WTC11 (cell line): ENCODE results near the gene MX2. TPM values are rescaled to one million over a fixed set of nuclear protein-coding genes. Genes with fewer than 3 reads are reported as not detected.

ENCODE experiments used
- ATAC-seq: fragments of 200-7000 bp; cut with Tn5 transposase; 2 replicates; pipeline ENCODE4 v1.10.0; 2021; ENCODE audit warnings: mild to moderate bottlenecking, moderate library complexity
- CTCF ChIA-PET: fragments of 300-600 bp; sonication (Branson Sonifier 250); formaldehyde crosslinking; loops from one replicate; lab custom pipeline; 2021; ENCODE audit warnings: antibody characterized with exemption; lab: Charles Lee
- POLR2A ChIA-PET: fragments of 350-600 bp; sonication (Branson Sonifier 250); formaldehyde crosslinking; loops from one replicate; lab custom pipeline; 2021; ENCODE audit warnings: antibody characterized with exemption; lab: Charles Lee
- DNase-seq: peaks from one replicate; pipeline ENCODE4 v3.0.0; 2021; ENCODE audit warnings: low spot score
- H3K27ac Mint-ChIP-seq: 2 replicates; pipeline ENCODE4 v1.8.0; 2021; ENCODE audit warnings: mixed read lengths
- H3K27me3 Mint-ChIP-seq: 2 replicates; pipeline ENCODE4 v1.8.0; 2021; ENCODE audit warnings: low read depth, mild to moderate bottlenecking, moderate library complexity, mixed read lengths
- H3K36me3 Mint-ChIP-seq: 2 replicates; pipeline ENCODE4 v1.8.0; 2021; ENCODE audit warnings: mixed read lengths
- H3K4me1 Mint-ChIP-seq: 2 replicates; pipeline ENCODE4 v1.8.0; 2022; ENCODE audit warnings: mixed read lengths
- H3K4me3 Mint-ChIP-seq: 2 replicates; pipeline ENCODE4 v1.8.0; 2021; ENCODE audit warnings: mild to moderate bottlenecking, moderate library complexity, mixed read lengths
- H3K9me3 Mint-ChIP-seq: 2 replicates; pipeline ENCODE4 v1.8.0; 2021; ENCODE audit warnings: mixed read lengths
- ATF1 ChIP-seq: sonication (generic); formaldehyde crosslinking; IDR thresholded peaks from 2 replicates; pipeline ENCODE4 v1.8.1; 2023; ENCODE audit warnings: mild to moderate bottlenecking, moderate library complexity, missing genetic modification reagents
- E2F5 ChIP-seq: sonication (generic); formaldehyde crosslinking; IDR thresholded peaks from 2 replicates; pipeline ENCODE4 v1.8.1; 2022; ENCODE audit warnings: mild to moderate bottlenecking, moderate library complexity, missing genetic modification reagents
- EMX1 ChIP-seq: fragments of 250-450 bp; sonication (Bioruptor Pico); IDR thresholded peaks from 2 replicates; pipeline ENCODE4 v1.8.0; 2021; ENCODE audit warnings: mild to moderate bottlenecking
- ESRRA ChIP-seq: sonication (generic); formaldehyde crosslinking; IDR thresholded peaks from 2 replicates; pipeline ENCODE4 v1.8.1; 2022; ENCODE audit warnings: mild to moderate bottlenecking, missing genetic modification reagents, borderline replicate concordance
- ETV6 ChIP-seq: sonication (generic); formaldehyde crosslinking; IDR thresholded peaks from 2 replicates; pipeline ENCODE4 v1.8.1; 2022; ENCODE audit warnings: mild to moderate bottlenecking, missing genetic modification reagents
- GTF2I ChIP-seq: fragments of 250-450 bp; sonication (Bioruptor Pico); conservative IDR thresholded peaks from 2 replicates; pipeline ENCODE4 v1.4.0; 2021; ENCODE audit warnings: mild to moderate bottlenecking
- HMGA2 ChIP-seq: fragments of 250-450 bp; sonication (Bioruptor Pico); IDR thresholded peaks from 2 replicates; pipeline ENCODE4 v1.4.0; 2021; ENCODE audit warnings: mild to moderate bottlenecking, moderate library complexity
- JUN ChIP-seq: sonication (generic); formaldehyde crosslinking; IDR thresholded peaks from 2 replicates; pipeline ENCODE4 v1.8.0; 2023; ENCODE audit warnings: mild to moderate bottlenecking, missing genetic modification reagents
- MYBL2 ChIP-seq: sonication (generic); formaldehyde crosslinking; IDR thresholded peaks from 2 replicates; pipeline ENCODE4 v1.8.1; 2023; ENCODE audit warnings: mild to moderate bottlenecking, moderate library complexity, missing genetic modification reagents
- NFATC4 ChIP-seq: fragments of 250-450 bp; sonication (Bioruptor Pico); IDR thresholded peaks from 2 replicates; pipeline ENCODE4 v1.9.0; 2021; ENCODE audit warnings: mild to moderate bottlenecking
- NFE2L1 ChIP-seq: sonication (generic); formaldehyde crosslinking; IDR thresholded peaks from 2 replicates; pipeline ENCODE4 v1.8.1; 2023; ENCODE audit warnings: missing genetic modification reagents
- NFYB ChIP-seq: sonication (generic); formaldehyde crosslinking; conservative IDR thresholded peaks from 2 replicates; pipeline ENCODE4 v1.8.0; 2022; ENCODE audit warnings: low read depth, missing genetic modification reagents
- NR3C1 ChIP-seq: sonication (generic); formaldehyde crosslinking; conservative IDR thresholded peaks from 2 replicates; pipeline ENCODE4 v1.8.1; 2023; ENCODE audit warnings: low read depth, mild to moderate bottlenecking, missing genetic modification reagents
- RORB ChIP-seq: fragments of 250-450 bp; sonication (Bioruptor Pico); IDR thresholded peaks from 2 replicates; pipeline ENCODE4 v1.9.0; 2021; ENCODE audit warnings: mild to moderate bottlenecking
- SMAD3 ChIP-seq: sonication (generic); formaldehyde crosslinking; IDR thresholded peaks from 2 replicates; pipeline ENCODE4 v1.8.0; 2022; ENCODE audit warnings: missing genetic modification reagents, mild to moderate bottlenecking, borderline replicate concordance
- SMAD4 ChIP-seq: sonication (generic); formaldehyde crosslinking; IDR thresholded peaks from 2 replicates; pipeline ENCODE4 v1.8.0; 2022; ENCODE audit warnings: mild to moderate bottlenecking, missing genetic modification reagents
- TEAD4 ChIP-seq: sonication (generic); formaldehyde crosslinking; IDR thresholded peaks from 2 replicates; pipeline ENCODE4 v1.8.0; 2022; ENCODE audit warnings: mild to moderate bottlenecking, missing genetic modification reagents
- TP53 ChIP-seq: sonication (generic); formaldehyde crosslinking; IDR thresholded peaks from 2 replicates; pipeline ENCODE4 v1.8.1; 2023; ENCODE audit warnings: mild to moderate bottlenecking, missing genetic modification reagents
- ZNF232 ChIP-seq: sonication (generic); formaldehyde crosslinking; IDR thresholded peaks from 2 replicates; pipeline ENCODE4 v1.8.0; 2022; ENCODE audit warnings: mild to moderate bottlenecking, missing genetic modification reagents
- ZNF317 ChIP-seq: sonication (generic); formaldehyde crosslinking; IDR thresholded peaks from 2 replicates; pipeline ENCODE4 v1.8.1; 2023; ENCODE audit warnings: low read depth, mild to moderate bottlenecking, moderate library complexity, missing genetic modification reagents, borderline replicate concordance
- ZNF396 ChIP-seq: fragments of 250-450 bp; sonication (Bioruptor Pico); IDR thresholded peaks from 2 replicates; pipeline ENCODE4 v1.8.0; 2021; ENCODE audit warnings: mild to moderate bottlenecking, moderate library complexity, borderline replicate concordance
- ZNF425 ChIP-seq: fragments of 250-450 bp; sonication (Bioruptor Pico); conservative IDR thresholded peaks from 2 replicates; pipeline ENCODE4 v1.9.0; 2021; ENCODE audit warnings: mild to moderate bottlenecking
- ZNF532 ChIP-seq: fragments of 250-450 bp; sonication (Bioruptor Pico); IDR thresholded peaks from 2 replicates; pipeline ENCODE4 v1.9.0; 2021; ENCODE audit warnings: mild to moderate bottlenecking, borderline replicate concordance
- ZNF671 ChIP-seq: fragments of 250-450 bp; sonication (Bioruptor Pico); IDR thresholded peaks from 2 replicates; pipeline ENCODE4 v1.8.0; 2021; ENCODE audit warnings: mild to moderate bottlenecking
- total RNA-seq: library from RNA; stranded (reverse); gene quantifications from 3 replicates; pipeline ENCODE4 v1.2.3, GENCODE V29; 2021
- TF ChIP-seq, protein P1 (sequence below): fragments of 250-450 bp; sonication (Bioruptor Pico); IDR thresholded peaks from 2 replicates; pipeline ENCODE4 v1.9.0; 2021; ENCODE audit warnings: mild to moderate bottlenecking
- TF ChIP-seq, protein P2 (sequence below): sonication (generic); formaldehyde crosslinking; IDR thresholded peaks from 2 replicates; pipeline ENCODE4 v1.8.1; 2023; ENCODE audit warnings: mild to moderate bottlenecking, moderate library complexity, missing genetic modification reagents

The MX2 gene
- total RNA-seq, 1 experiment from 2014 or later: 2.6 TPM

DNA sequence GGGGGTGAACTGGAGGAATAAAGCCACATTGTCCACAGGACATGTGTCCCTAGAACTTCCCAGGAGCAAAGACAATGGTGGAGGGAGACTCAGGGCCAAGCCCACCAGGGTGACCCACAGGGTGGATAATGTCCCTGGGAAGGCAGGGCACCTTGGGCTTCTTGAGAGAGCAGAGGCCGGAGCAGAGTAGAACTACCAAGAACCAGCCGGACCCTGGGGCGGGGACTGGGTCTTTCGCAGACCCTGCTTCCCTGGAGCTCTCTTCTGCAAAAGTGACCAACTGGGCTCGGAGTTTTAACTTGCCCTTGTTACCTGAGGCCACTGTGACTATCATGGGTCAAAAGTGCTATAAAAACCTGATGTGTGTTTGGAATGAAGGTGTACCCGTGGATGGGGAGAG is 46.1 kb upstream of the MX2 start:
- H3K4me1 Mint-ChIP-seq: peaks cover 4% of the 10 kb centered on the region
- 0 out of 2 replicates have a peak, but pooled peaks cover 4% of the 10 kb centered on the region for H3K9me3 Mint-ChIP-seq
- TF ChIP-seq TP53 (CRISPR knock-in tag) (no peak), ZNF532 (no peak), ZNF396 (CRISPR knock-in tag) (no peak), SMAD3 (CRISPR knock-in tag) (no peak), SMAD4 (CRISPR knock-in tag) (no peak)
- TF ChIP-seq, all 79 proteins: peak for 0
- H3K27me3 Mint-ChIP-seq: peaks cover 24% of the 10 kb centered on the region
- H3K36me3 Mint-ChIP-seq: no peaks in the 10 kb centered on the region
- CTCF ChIA-PET: interaction anchor here (1.0 to 1.6 kb wide), 3 partner anchors 33 to 147 kb away, joined by 3 to 12 read pairs (median 4); no protein-coding TSS in a partner anchor
- POLR2A ChIA-PET: no interaction called here
- ATAC-seq (no peak), DNase-seq (no peak)
- peak overlapping the region; percentile 67 for H3K4me3 Mint-ChIP-seq
- H3K27ac Mint-ChIP-seq: no peak overlapping the region

- H3K27ac Mint-ChIP-seq: peak within 1 kb of the TSS; percentile 30
- ATAC-seq: peak; percentile 93
- peak; percentile 80 for DNase-seq
- H3K36me3 Mint-ChIP-seq: no peaks in the 10 kb centered on the region
- peaks cover 5% of the 10 kb centered on the region for H3K4me1 Mint-ChIP-seq
- H3K9me3 Mint-ChIP-seq: 0 out of 2 replicates have a peak, but pooled peaks cover 4% of the 10 kb centered on the region
- peak within 1 kb of the TSS; percentile 78 for H3K4me3 Mint-ChIP-seq
- peaks cover 24% of the 10 kb centered on the region for H3K27me3 Mint-ChIP-seq
- ChIA-PET POLR2A (interaction anchor here (1.2 kb wide), 1 partner anchor 33 kb away, joined by 3 read pairs; no protein-coding TSS in a partner anchor), CTCF (interaction anchor here (1.0 to 1.6 kb wide), 4 partner anchors 33 to 148 kb away, joined by 3 to 12 read pairs (median 4); no protein-coding TSS in a partner anchor)
- TF ChIP-seq ETV6 (CRISPR knock-in tag) (0 out of 2 replicates have a peak, but pooled peaks have one; percentile 26), EMX1 (CRISPR knock-in tag) (no peak), HMGA2 (CRISPR knock-in tag) (no peak), RORB (CRISPR knock-in tag) (no peak), NFATC4 (CRISPR knock-in tag) (no peak), ZNF425 (CRISPR knock-in tag) (no peak), ZNF317 (CRISPR knock-in tag) (peak; percentile 10; the same call in 1 of the 2 replicates), ESRRA (no peak), TEAD4 (CRISPR knock-in tag) (no peak), ZNF671 (no peak), JUN (no peak), ATF1 (CRISPR knock-in tag) (no peak), GTF2I (CRISPR knock-in tag) (no peak), ZNF232 (CRISPR knock-in tag) (no peak), NFE2L1 (CRISPR knock-in tag) (no peak), E2F5 (CRISPR knock-in tag) (peak; percentile 80; the same call in 1 of the 2 replicates), MYBL2 (no peak), NR3C1 (CRISPR knock-in tag) (no peak), NFYB (CRISPR knock-in tag) (peak; percentile 30; the same call in 1 of the 2 replicates), SMAD3 (CRISPR knock-in tag) (no peak)
- TF ChIP-seq, protein P1, sequence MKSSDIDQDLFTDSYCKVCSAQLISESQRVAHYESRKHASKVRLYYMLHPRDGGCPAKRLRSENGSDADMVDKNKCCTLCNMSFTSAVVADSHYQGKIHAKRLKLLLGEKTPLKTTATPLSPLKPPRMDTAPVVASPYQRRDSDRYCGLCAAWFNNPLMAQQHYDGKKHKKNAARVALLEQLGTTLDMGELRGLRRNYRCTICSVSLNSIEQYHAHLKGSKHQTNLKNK (CRISPR knock-in tag): no peak
- TF ChIP-seq, protein P2, sequence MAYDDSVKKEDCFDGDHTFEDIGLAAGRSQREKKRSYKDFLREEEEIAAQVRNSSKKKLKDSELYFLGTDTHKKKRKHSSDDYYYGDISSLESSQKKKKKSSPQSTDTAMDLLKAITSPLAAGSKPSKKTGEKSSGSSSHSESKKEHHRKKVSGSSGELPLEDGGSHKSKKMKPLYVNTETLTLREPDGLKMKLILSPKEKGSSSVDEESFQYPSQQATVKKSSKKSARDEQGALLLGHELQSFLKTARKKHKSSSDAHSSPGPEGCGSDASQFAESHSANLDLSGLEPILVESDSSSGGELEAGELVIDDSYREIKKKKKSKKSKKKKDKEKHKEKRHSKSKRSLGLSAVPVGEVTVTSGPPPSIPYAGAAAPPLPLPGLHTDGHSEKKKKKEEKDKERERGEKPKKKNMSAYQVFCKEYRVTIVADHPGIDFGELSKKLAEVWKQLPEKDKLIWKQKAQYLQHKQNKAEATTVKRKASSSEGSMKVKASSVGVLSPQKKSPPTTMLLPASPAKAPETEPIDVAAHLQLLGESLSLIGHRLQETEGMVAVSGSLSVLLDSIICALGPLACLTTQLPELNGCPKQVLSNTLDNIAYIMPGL: peak; percentile 79; the same call in 1 of the 2 replicates
These were observed 45.4 kb upstream of the MX2 start, which contains the start of gene FAM3B for GRCh38 chr21:41316200-41317062. Gene FAM3B, plus strand, starts transcription at chr21:41316801. Its CDS starts 79 bp downstream, at chr21:41316880.
